Glutamatergic neuron (in vitro differentiated cells): Measurements from ENCODE around the gene MAGT1. TPM values are rescaled to one million over a fixed set of nuclear protein-coding genes. Genes with fewer than 3 reads are reported as not detected.
"Not testable (repeated sequence)": the region's sequence is repeated elsewhere in the genome, so short reads cannot be mapped to it uniquely, and the experiment has no call there.

Experiments used
- DNase-seq: peaks from one replicate; pipeline ENCODE4 v3.0.0; 2022
- H3K27ac Mint-ChIP-seq: one replicate; pipeline ENCODE4 v1.8.0; 2020; ENCODE audit warnings: mild to moderate bottlenecking, mixed read lengths, inconsistent platforms; ENCODE audit not compliant: unreplicated experiment
- H3K27me3 Mint-ChIP-seq: one replicate; pipeline ENCODE4 v1.8.0; 2020; ENCODE audit warnings: mild to moderate bottlenecking, moderate library complexity, mixed read lengths, inconsistent platforms; ENCODE audit not compliant: unreplicated experiment
- H3K36me3 Mint-ChIP-seq: one replicate; pipeline ENCODE4 v1.8.0; 2020; ENCODE audit warnings: mild to moderate bottlenecking, mixed read lengths, inconsistent platforms; ENCODE audit not compliant: unreplicated experiment
- H3K4me1 Mint-ChIP-seq: one replicate; pipeline ENCODE4 v1.8.0; 2020; ENCODE audit warnings: mild to moderate bottlenecking, low read depth, mixed read lengths, inconsistent platforms; ENCODE audit not compliant: unreplicated experiment
- H3K4me3 Mint-ChIP-seq: one replicate; pipeline ENCODE4 v1.8.0; 2020; ENCODE audit warnings: mild to moderate bottlenecking, mixed read lengths, inconsistent platforms; ENCODE audit not compliant: unreplicated experiment
- H3K9me3 Mint-ChIP-seq: one replicate; pipeline ENCODE4 v1.8.0; 2020; ENCODE audit warnings: mild to moderate bottlenecking, moderate library complexity, mixed read lengths, inconsistent platforms; ENCODE audit not compliant: unreplicated experiment
- CTCF ChIP-seq: fragments of 200-600 bp; sonication (generic); IDR thresholded peaks from one replicate; pipeline ENCODE4 v1.5.0; 2021; ENCODE audit not compliant: partially characterized antibody, unreplicated experiment
- total RNA-seq: library from RNA; stranded (reverse); fragmentation: NEBNext Ultra II Directional; extraction: Animal tissue kit (Norgen Biotek cat#: 25700); gene quantifications from one replicate; pipeline ENCODE4 v1.2.1, GENCODE V29; 2021; ENCODE audit not compliant: unreplicated experiment

MAGT1 gene
- total RNA-seq, 1 donor from 2014 or later = 8.6 TPM

GRCh38 chrX:77900688-77901087 lies 5.5 kb upstream of the MAGT1 start:
- Mint-ChIP-seq H3K27ac (peak overlapping the region; percentile 96), H3K4me1 (peaks cover 7% of the 10 kb centered on the region), H3K4me3 (peak overlapping the region; percentile 92), H3K36me3 (no peaks in the 10 kb centered on the region), H3K9me3 (no peaks in the 10 kb centered on the region), H3K27me3 (no peaks in the 10 kb centered on the region)
- DNase-seq = no peak
- TF ChIP-seq CTCF = no peak

- peak within 1 kb of the TSS; percentile 92 for H3K4me3 Mint-ChIP-seq
- H3K27ac Mint-ChIP-seq = peak within 1 kb of the TSS; percentile 96
- no peak for TF ChIP-seq CTCF
- DNase-seq = peak; percentile 21
- H3K4me1 Mint-ChIP-seq = peaks cover 7% of the 10 kb centered on the region
- H3K36me3 Mint-ChIP-seq = no peaks in the 10 kb centered on the region
- no peaks in the 10 kb centered on the region for H3K9me3 Mint-ChIP-seq
- peaks cover 5% of the 10 kb centered on the region for H3K27me3 Mint-ChIP-seq
Observed at GRCh38 chrX:77899081-77899828, 4.0 kb upstream of the MAGT1 start, which contains the start of gene COX7B. COX7B (plus strand) TSS chrX:77899468; CDS start chrX:77899554, 86 bp downstream.

GRCh38 chrX:77893713-77894112 lies 1.5 kb downstream of the MAGT1 start:
- H3K4me1 Mint-ChIP-seq = no peaks in the 10 kb centered on the region
- no peaks in the 10 kb centered on the region for H3K36me3 Mint-ChIP-seq
- no peak overlapping the region for H3K27ac Mint-ChIP-seq

GRCh38 chrX:77892887-77893286 lies 2.3 kb downstream of the MAGT1 start:
- no peak for DNase-seq
- H3K9me3 Mint-ChIP-seq = no peaks in the 10 kb centered on the region
- no peaks in the 10 kb centered on the region for H3K4me1 Mint-ChIP-seq
- H3K4me3 Mint-ChIP-seq = peak overlapping the region; percentile 39
- H3K36me3 Mint-ChIP-seq = no peaks in the 10 kb centered on the region
- TF ChIP-seq CTCF = no peak
- H3K27me3 Mint-ChIP-seq = peaks cover 5% of the 10 kb centered on the region
- H3K27ac Mint-ChIP-seq = no peak overlapping the region

More at GRCh38 chrX:77893713-77894112, 1.5 kb downstream of the MAGT1 start:
- no peak for DNase-seq
- no peak for TF ChIP-seq CTCF
- Mint-ChIP-seq H3K9me3 (no peaks in the 10 kb centered on the region), H3K27me3 (peaks cover 5% of the 10 kb centered on the region), H3K4me3 (no peak overlapping the region)

DNA sequence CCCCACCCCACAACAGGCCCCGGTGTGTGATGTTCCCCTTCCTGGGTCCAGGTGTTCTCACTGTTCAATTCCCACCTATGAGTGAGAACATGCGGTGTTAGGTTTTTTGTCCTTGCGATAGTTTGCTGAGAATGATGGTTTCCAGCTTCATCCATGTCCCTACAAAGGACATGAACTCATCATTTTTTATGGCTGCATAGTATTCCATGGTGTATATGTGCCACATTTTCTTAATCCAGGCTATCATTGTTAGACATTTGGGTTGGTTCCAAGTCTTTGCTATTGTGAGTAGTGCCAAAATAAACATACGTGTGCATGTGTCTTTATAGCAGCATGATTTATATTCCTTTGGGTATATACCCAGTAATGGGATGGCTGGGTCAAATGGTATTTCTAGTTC lies 13.8 kb downstream of the MAGT1 start:
- H3K9me3 Mint-ChIP-seq, H3K27ac Mint-ChIP-seq, H3K27me3 Mint-ChIP-seq, H3K36me3 Mint-ChIP-seq, H3K4me3 Mint-ChIP-seq, DNase-seq, H3K4me1 Mint-ChIP-seq: not testable (repeated sequence)
